H1 (cell line): ENCODE measurements around the gene IGFBP4. TPM values are rescaled to one million over a fixed set of nuclear protein-coding genes. Genes with fewer than 3 reads are reported as not detected.

Experiments
- CTCF ChIA-PET: fragments of 300-600 bp; sonication (Branson Sonifier 250); formaldehyde crosslinking; loops from one replicate; lab custom pipeline; 2021; ENCODE audit not compliant: partially characterized antibody; lab: Charles Lee
- POLR2A ChIA-PET: fragments of 300-600 bp; sonication (Branson Sonifier 250); formaldehyde crosslinking; loops from one replicate; lab custom pipeline; 2021; ENCODE audit warnings: inconsistent platforms; ENCODE audit not compliant: partially characterized antibody; lab: Charles Lee
- DNase-seq, 2 experiments: peaks; one replicate each; pipeline versions ENCODE4 v3.0.0 to v3.0.0-alpha.2; 2010 to 2022; ENCODE audit warnings: low spot score in 2 of 2, low read depth in 1 of 2, mixed read lengths in 1 of 2
- FAIRE-seq: peaks from 2 replicates; lab custom pipeline; 2011; peaks lifted over from hg19 to GRCh38; lab: Jason Lieb, UNC
- H2AFZ ChIP-seq: 2 replicates; pipeline ENCODE4 v1.8.1; 2012; ENCODE audit warnings: low read length, inconsistent platforms
- H2AK5ac ChIP-seq: 2 replicates; pipeline ENCODE4 v1.6.1; 2013; ENCODE audit warnings: low read depth, low read length
- H2BK120ac ChIP-seq: replicated peaks from 2 replicates; pipeline ENCODE3; 2013; ENCODE audit warnings: low read depth, low read length, inconsistent platforms
- H2BK12ac ChIP-seq: 2 replicates; pipeline ENCODE4 v1.6.1; 2013; ENCODE audit warnings: low read depth, low read length
- H2BK15ac ChIP-seq: 2 replicates; pipeline ENCODE4 v1.6.1; 2013; ENCODE audit warnings: low read length
- H2BK20ac ChIP-seq: 2 replicates; pipeline ENCODE4 v1.6.1; 2013; ENCODE audit warnings: low read length
- H2BK5ac ChIP-seq: 2 replicates; pipeline ENCODE4 v1.6.1; 2013; ENCODE audit warnings: low read depth, low read length
- H3K14ac ChIP-seq: 2 replicates; pipeline ENCODE4 v1.6.1; 2013; ENCODE audit warnings: inconsistent platforms; ENCODE audit not compliant: insufficient read length
- H3K18ac ChIP-seq: 2 replicates; pipeline ENCODE4 v1.6.1; 2013; ENCODE audit warnings: low read length; ENCODE audit errors: extremely low read depth
- H3K23ac ChIP-seq: 2 replicates; pipeline ENCODE4 v1.6.1; 2013; ENCODE audit warnings: inconsistent platforms; ENCODE audit not compliant: insufficient read length
- H3K23me2 ChIP-seq: 2 replicates; pipeline ENCODE4 v1.6.1; 2013; ENCODE audit warnings: low read depth, low read length
- H3K27ac ChIP-seq: 2 replicates; pipeline ENCODE4 v1.6.1; 2011; ENCODE audit warnings: low read depth, low read length, inconsistent platforms
- H3K27me3 ChIP-seq, 4 experiments: replicated peaks in 1 of 4; 1 replicate in 1 of 4; 2 replicates in 3 of 4; pipeline versions ENCODE4 v1.6.1 to v1.8.1; 2011 to 2013; ENCODE audit warnings: low read length in 3 of 4, mild to moderate bottlenecking in 3 of 4, inconsistent platforms in 2 of 4, mixed read lengths in 2 of 4, moderate library complexity in 1 of 4; ENCODE audit not compliant: control insufficient read depth in 3 of 4, insufficient read depth in 3 of 4; ENCODE audit errors: extremely low read depth in 1 of 4
- H3K36me3 ChIP-seq, 4 experiments: 2 replicates each; pipeline versions ENCODE4 v1.6.1 to v1.8.1; 2011 to 2013; ENCODE audit warnings: mild to moderate bottlenecking in 4 of 4, low read length in 3 of 4, moderate library complexity in 2 of 4, control low read depth in 1 of 4, inconsistent platforms in 1 of 4; ENCODE audit not compliant: insufficient read depth in 4 of 4, control insufficient read depth in 2 of 4
- H3K4ac ChIP-seq: replicated peaks from 2 replicates; pipeline ENCODE3; 2013; ENCODE audit warnings: low read length, low read depth, mixed read lengths, inconsistent platforms; ENCODE audit not compliant: insufficient read length
- H3K4me1 ChIP-seq, 4 experiments: replicated peaks in 1 of 4; 1 replicate in 1 of 4; 2 replicates in 3 of 4; pipeline versions ENCODE4 v1.6.1 to v1.8.1; 2011 to 2013; ENCODE audit warnings: low read length in 3 of 4, inconsistent platforms in 2 of 4, mixed read lengths in 1 of 4; ENCODE audit not compliant: insufficient read depth in 4 of 4, control insufficient read depth in 3 of 4
- H3K4me2 ChIP-seq, 2 experiments: 2 replicates each; pipeline versions ENCODE4 v1.6.1 to v1.8.1; 2011 to 2013; ENCODE audit warnings: low read depth in 2 of 2, low read length in 2 of 2, control low read depth in 1 of 2, inconsistent platforms in 1 of 2, mild to moderate bottlenecking in 1 of 2; ENCODE audit not compliant: insufficient read depth in 1 of 2
- H3K4me3 ChIP-seq, 4 experiments: fragments of 200-600, 300-600 bp in 1 of 4; sonication (generic), shearing (Covaris generic), sonication (Bioruptor Twin) in 1 of 4; 2 replicates each; pipeline versions ENCODE4 v1.5.1 to v1.8.1; 2011 to 2016; ENCODE audit warnings: low read length in 4 of 4, low read depth in 3 of 4, control low read depth in 2 of 4, inconsistent platforms in 2 of 4, mild to moderate bottlenecking in 2 of 4, mixed read lengths in 1 of 4, moderate library complexity in 1 of 4; ENCODE audit not compliant: insufficient read depth in 2 of 4; ENCODE audit errors: extremely low read depth in 1 of 4
- H3K56ac ChIP-seq: replicated peaks from 2 replicates; pipeline ENCODE3; 2013; ENCODE audit warnings: low read depth, mild to moderate bottlenecking, mixed read lengths, low read length, inconsistent platforms; ENCODE audit not compliant: insufficient read length
- H3K79me1 ChIP-seq: 2 replicates; pipeline ENCODE4 v1.6.1; 2013; ENCODE audit warnings: low read depth, low read length, control low read depth
- H3K79me2 ChIP-seq, 2 experiments: 2 replicates each; pipeline versions ENCODE4 v1.6.1 to v1.8.1; 2012 to 2013; ENCODE audit warnings: low read length in 2 of 2, mild to moderate bottlenecking in 2 of 2, inconsistent platforms in 1 of 2; ENCODE audit not compliant: insufficient read depth in 2 of 2, control insufficient read depth in 1 of 2
- H3K9ac ChIP-seq, 4 experiments: replicated peaks in 1 of 4; 1 replicate in 1 of 4; 2 replicates in 3 of 4; pipeline versions ENCODE4 v1.6.1 to v1.8.1; 2011 to 2013; ENCODE audit warnings: low read depth in 3 of 4, low read length in 3 of 4, control low read depth in 2 of 4, mild to moderate bottlenecking in 2 of 4, moderate library complexity in 2 of 4, inconsistent platforms in 1 of 4; ENCODE audit errors: extremely low read depth in 1 of 4
- H3K9me3 ChIP-seq, 2 experiments: 2 replicates each; pipeline versions ENCODE4 v1.6.1 to v1.8.1; 2012 to 2013; ENCODE audit warnings: mild to moderate bottlenecking in 2 of 2, moderate library complexity in 2 of 2, control low read depth in 1 of 2, inconsistent platforms in 1 of 2, low read depth in 1 of 2, low read length in 1 of 2, mixed read lengths in 1 of 2; ENCODE audit not compliant: insufficient read depth in 2 of 2
- H4K20me1 ChIP-seq, 2 experiments: replicated peaks in 1 of 2; 2 replicates each; pipeline versions ENCODE3 to v1.8.1; 2011 to 2013; ENCODE audit warnings: inconsistent platforms in 2 of 2, low read length in 2 of 2, mild to moderate bottlenecking in 1 of 2; ENCODE audit not compliant: insufficient read depth in 2 of 2, control insufficient read depth in 1 of 2
- H4K5ac ChIP-seq: 2 replicates; pipeline ENCODE4 v1.6.1; 2013; ENCODE audit warnings: low read length, low read depth, mixed read lengths, inconsistent platforms; ENCODE audit not compliant: insufficient read length
- H4K8ac ChIP-seq: 2 replicates; pipeline ENCODE4 v1.8.0; 2013; ENCODE audit warnings: mild to moderate bottlenecking, moderate library complexity, low read length, inconsistent platforms; ENCODE audit not compliant: insufficient read depth; ENCODE audit errors: extremely low read depth
- H4K91ac ChIP-seq: replicated peaks from 2 replicates; pipeline ENCODE3; 2013; ENCODE audit warnings: low read length, mixed read lengths, inconsistent platforms; ENCODE audit not compliant: insufficient read length
- ASH2L ChIP-seq: fragments of 200-600, 300-600 bp; sonication (generic); IDR thresholded peaks from one replicate; pipeline ENCODE4 v1.7.1; 2017; ENCODE audit warnings: low read length
- BRCA1 ChIP-seq: IDR thresholded peaks from 2 replicates; pipeline ENCODE4 v1.6.1; 2012; ENCODE audit warnings: low read depth, low read length, improper control_type of control experiment
- CEBPB ChIP-seq: IDR thresholded peaks from 2 replicates; pipeline ENCODE4 v1.6.1; 2012; ENCODE audit warnings: low read depth, low read length
- CREB1 ChIP-seq: IDR thresholded peaks from 2 replicates; pipeline ENCODE4 v1.6.1; 2012; ENCODE audit warnings: inconsistent platforms
- EGR1 ChIP-seq: IDR thresholded peaks from 2 replicates; pipeline ENCODE4 v1.6.1; 2011; ENCODE audit warnings: low read depth, low read length, borderline replicate concordance
- EP300 ChIP-seq, 2 experiments: IDR thresholded peaks; 1 replicate in 1 of 2; 2 replicates in 1 of 2; pipeline ENCODE4 v1.6.1; 2011 to 2012; ENCODE audit warnings: low read depth in 2 of 2, low read length in 2 of 2, mild to moderate bottlenecking in 2 of 2, borderline replicate concordance in 1 of 2, inconsistent platforms in 1 of 2, moderate library complexity in 1 of 2
- FOSL1 ChIP-seq: IDR thresholded peaks from 2 replicates; pipeline ENCODE4 v1.6.1; 2011; ENCODE audit warnings: mild to moderate bottlenecking, low read depth, low read length, moderate library complexity; ENCODE audit not compliant: insufficient read depth
- GTF2F1 ChIP-seq: IDR thresholded peaks from 2 replicates; pipeline ENCODE4 v1.6.1; 2012; ENCODE audit warnings: low read depth, low read length, improper control_type of control experiment, borderline replicate concordance
- HDAC6 ChIP-seq: IDR thresholded peaks from one replicate; pipeline ENCODE4 v1.7.1; 2012; ENCODE audit warnings: low read depth, mild to moderate bottlenecking, inconsistent platforms, low read length, moderate library complexity
- JUND ChIP-seq: IDR thresholded peaks from 2 replicates; pipeline ENCODE4 v1.6.1; 2011; ENCODE audit warnings: mild to moderate bottlenecking, improper control_type of control experiment, low read length
- KDM5A ChIP-seq: fragments of 200-600 bp; IDR thresholded peaks from 2 replicates; pipeline ENCODE4 v1.7.1; 2012; ENCODE audit warnings: mild to moderate bottlenecking, low read length, inconsistent platforms, mixed read lengths
- POU5F1 ChIP-seq: IDR thresholded peaks from 2 replicates; pipeline ENCODE4 v1.6.1; 2011; ENCODE audit warnings: low read depth, mild to moderate bottlenecking, low read length, moderate library complexity
- RBBP5 ChIP-seq: IDR thresholded peaks from 2 replicates; pipeline ENCODE4 v1.7.1; 2012; ENCODE audit warnings: low read depth, mild to moderate bottlenecking, inconsistent platforms, low read length, moderate library complexity, borderline replicate concordance
- SP4 ChIP-seq: IDR thresholded peaks from 2 replicates; pipeline ENCODE4 v1.6.1; 2012; ENCODE audit warnings: low read length, inconsistent platforms
- TAF1 ChIP-seq: IDR thresholded peaks from 2 replicates; pipeline ENCODE4 v1.6.1; 2011; ENCODE audit warnings: mild to moderate bottlenecking, low read depth, low read length
- WGBS, 2 experiments: shearing (Covaris generic) in 1 of 2; methylation state at CpG; one replicate each; pipeline versions ENCODE4 v1.1.6 to v1.1.7; 2013 to 2015; ENCODE audit warnings: low lambda C conversion rate in 2 of 2, mixed read lengths in 2 of 2, inconsistent platforms in 1 of 2, low coverage in 1 of 2, missing lambda C conversion rate in 1 of 2; ENCODE audit not compliant: insufficient replicate concordance in 2 of 2, insufficient coverage in 1 of 2, insufficient read length in 1 of 2; ENCODE audit errors: extremely low coverage in 1 of 2, missing lambda C conversion rate in 1 of 2; 5-methylcytosine and 5-hydroxymethylcytosine counted together
- polyA plus RNA-seq, 7 experiments: library from polyadenylated mRNA; depleted of rRNA in 3 of 7; stranded (reverse) in 5 of 7; unstranded in 2 of 7; fragments of >200 nt in 5 of 7; fragments of 200-250 nt in 2 of 7; gene quantifications; 1 replicate in 5 of 7; 2 replicates in 1 of 7; 4 replicates in 1 of 7; pipeline versions ENCODE4 v1.2.1 to v1.2.3, GENCODE V29; 2011 to 2013; ENCODE audit warnings: missing spikeins in 2 of 7, mixed read lengths in 2 of 7
- total RNA-seq: library from RNA; stranded (reverse); fragmentation: NEBNext Ultra II Directional; extraction: Animal tissue kit (Norgen Biotek cat#: 25700); gene quantifications from 2 replicates; pipeline ENCODE4 v1.2.1, GENCODE V29; 2021

Gene IGFBP4
- total and polyA plus RNA-seq, 2 of the 8 experiments (the other 6 are each of a cell fraction or from before 2014, with no cell fraction given): 85.5 to 105 TPM

GRCh38 chr17:40447806-40448205 lies 4.6 kb downstream of the IGFBP4 start:
- no peak for TF ChIP-seq ASH2L
- no peak for TF ChIP-seq CEBPB
- TF ChIP-seq GTF2F1: no peak
- no peak for TF ChIP-seq FOSL1
- no peak for TF ChIP-seq HDAC6
- no peak for TF ChIP-seq TAF1
- TF ChIP-seq CREB1: no peak
- no peak for TF ChIP-seq EP300 (IDR thresholded peaks at IDR 0.05; ENCODE audit: borderline replicate concordance in 1 of 2, low read depth in 2 of 2, low read length in 2 of 2)
- TF ChIP-seq POU5F1: no peak
- no peak for TF ChIP-seq SP4
- TF ChIP-seq BRCA1: no peak
- no peak for TF ChIP-seq RBBP5
- TF ChIP-seq EGR1: no peak
- no peak for TF ChIP-seq KDM5A
- TF ChIP-seq JUND: no peak

More at GRCh38 chr17:40447806-40448205, 4.6 kb downstream of the IGFBP4 start:
- peaks cover 5 to 22% (median 10%) of the 10 kb centered on the region in 4 experiments for H3K4me1 ChIP-seq
- peaks cover 0 to 54% of the 10 kb centered on the region in 2 experiments; a peak in 3 of 4 replicates for H3K79me2 ChIP-seq
- FAIRE-seq (no peak), DNase-seq (no peak)
- H2BK15ac ChIP-seq: no peak overlapping the region
- no peak overlapping the region for H3K4me2 ChIP-seq
- ChIA-PET POLR2A (interaction anchor here (1.0 to 2.0 kb wide), 8 partner anchors 9 to 379 kb away, joined by 3 to 7 read pairs (median 4); no protein-coding TSS in a partner anchor), CTCF (interaction anchor here (0.6 to 34.1 kb wide), 19 partner anchors 1 to 1264 kb away, joined by 3 to 739 read pairs (median 5); partner anchors contain the start of genes GJD3 and IGFBP4)
- no peak overlapping the region for H2BK5ac ChIP-seq
- no peak overlapping the region for H2AK5ac ChIP-seq
- H4K91ac ChIP-seq: no peak overlapping the region
- no peaks in the 10 kb centered on the region; a peak in 1 of 7 replicates for H3K27me3 ChIP-seq
- no peaks in the 10 kb centered on the region for H3K9me3 ChIP-seq
- WGBS, 2 experiments: 97% methylated on average over 4 of the region's 4 CpGs; no CpG with 5 or more reads in 1 of the 2 experiments
- no peak overlapping the region for H2BK12ac ChIP-seq
- H4K5ac ChIP-seq: no peak overlapping the region
- peaks cover 12% of the 10 kb centered on the region for H3K23me2 ChIP-seq
- H3K27ac ChIP-seq: no peak overlapping the region
- no peak overlapping the region for H3K14ac ChIP-seq
- H4K8ac ChIP-seq: no peak overlapping the region
- peaks cover 2 to 4% of the 10 kb centered on the region in 2 experiments for H4K20me1 ChIP-seq
- H3K23ac ChIP-seq: no peak overlapping the region
- H3K4ac ChIP-seq: no peak overlapping the region
- H3K36me3 ChIP-seq: no peaks in the 10 kb centered on the region
- peaks cover 11% of the 10 kb centered on the region for H3K79me1 ChIP-seq
- H2AFZ ChIP-seq: no peak overlapping the region
- no peak overlapping the region for H3K56ac ChIP-seq
- no peak overlapping the region for H2BK120ac ChIP-seq
- H3K18ac ChIP-seq: no peak overlapping the region; the same call in 1 of the 2 replicates
- H2BK20ac ChIP-seq: no peak overlapping the region
- no peak overlapping the region for H3K9ac ChIP-seq
- no peak overlapping the region for H3K4me3 ChIP-seq
